Right lobe of liver (tissue), 6 donors: Measurements from ENCODE around the gene CTAGE1. TPM values are rescaled to one million over a fixed set of nuclear protein-coding genes. Genes with fewer than 3 reads are reported as not detected.
"Not testable (repeated sequence)": the region's sequence is repeated elsewhere in the genome, so short reads cannot be mapped to it uniquely, and the experiment has no call there.

Experiments
- ATAC-seq, 4 donors: fragments of 200-7000 bp; cut with Tn5 transposase; one replicate each; pipeline ENCODE4 v1.9.1; 2020; ENCODE audit warnings: mild to moderate bottlenecking in 4 of 4, moderate library complexity in 4 of 4
- DNase-seq, 3 donors: peaks; one replicate each; pipeline ENCODE4 v3.0.0-alpha.2; 2020
- H3K27ac ChIP-seq, 3 donors: fragments of 200-600 bp; one replicate each; pipeline ENCODE4 v1.8.0; 2022
- H3K27me3 ChIP-seq, 2 donors: fragments of 200-600 bp; one replicate each; pipeline ENCODE4 v1.8.0; 2022
- H3K36me3 ChIP-seq, 4 donors: fragments of 200-600 bp; sonication (generic) in 1 of 4; one replicate each; pipeline versions ENCODE4 v1.5.1 to v1.8.0; 2017 to 2022; ENCODE audit warnings: control low read depth in 1 of 4
- H3K4me1 ChIP-seq, 4 donors: fragments of 200-600 bp; sonication (generic) in 1 of 4; one replicate each; pipeline versions ENCODE4 v1.5.1 to v1.8.0; 2017 to 2022; ENCODE audit warnings: control low read depth in 1 of 4
- H3K4me3 ChIP-seq, 3 donors: fragments of 200-600 bp; one replicate each; pipeline ENCODE4 v1.8.0; 2022
- H3K9me3 ChIP-seq, 4 donors: fragments of 200-600 bp; sonication (generic) in 1 of 4; one replicate each; pipeline versions ENCODE4 v1.5.1 to v1.8.0; 2017 to 2022; ENCODE audit warnings: control low read depth in 1 of 4
- POLR2A ChIP-seq: fragments of 450-650 bp; IDR thresholded peaks from one replicate; pipeline ENCODE4 v1.6.1; 2017; ENCODE audit warnings: antibody characterized with exemption, mild to moderate bottlenecking
- WGBS: methylation state at CpG from one replicate; pipeline ENCODE4 v1.1.6; 2018; ENCODE audit warnings: low coverage, low lambda C conversion rate; ENCODE audit not compliant: insufficient coverage; ENCODE audit errors: missing lambda C conversion rate; 5-methylcytosine and 5-hydroxymethylcytosine counted together
- intact Hi-C, 2 donors: fragments of 100-400 bp; cut with DNase I; formaldehyde crosslinking; loops; one replicate each; pipeline versions ENCODE4 v1.11.2 to v1.14.1; 2022
- total RNA-seq, 6 experiments: library from RNA; depleted of rRNA in 2 of 6; stranded (reverse); fragments of >200 nt in 2 of 6; fragmentation: NEBNext Ultra II Directional in 3 of 6; extraction: Animal tissue kit (Norgen Biotek cat#: 25700) in 3 of 6; gene quantifications; one replicate each; pipeline versions ENCODE4 v1.1.0 to v1.2.4, GENCODE V29; 2016 to 2023
- TF ChIP-seq, protein P1 (sequence below), 4 donors: fragments of 200-600 bp in 3 of 4; fragments of 450-650 bp in 1 of 4; IDR thresholded peaks; one replicate each; pipeline versions ENCODE4 v1.5.1 to v1.8.0; 2016 to 2022; ENCODE audit warnings: antibody characterized with exemption in 4 of 4, mild to moderate bottlenecking in 2 of 4
- donor health status: DM: no; HTN: yes; CAD: no.
- donor health status: DM: no; HTN: no; CAD: no.
- donor health status: DM: no; HTN: no; CAD: no.
- donor health status: DM: no; HTN: yes; CAD: no.
- donor health status: DM: no; HTN: yes; CAD: no.

Gene CTAGE1
- total RNA-seq, 6 experiments from 2014 or later = not detected

DNA sequence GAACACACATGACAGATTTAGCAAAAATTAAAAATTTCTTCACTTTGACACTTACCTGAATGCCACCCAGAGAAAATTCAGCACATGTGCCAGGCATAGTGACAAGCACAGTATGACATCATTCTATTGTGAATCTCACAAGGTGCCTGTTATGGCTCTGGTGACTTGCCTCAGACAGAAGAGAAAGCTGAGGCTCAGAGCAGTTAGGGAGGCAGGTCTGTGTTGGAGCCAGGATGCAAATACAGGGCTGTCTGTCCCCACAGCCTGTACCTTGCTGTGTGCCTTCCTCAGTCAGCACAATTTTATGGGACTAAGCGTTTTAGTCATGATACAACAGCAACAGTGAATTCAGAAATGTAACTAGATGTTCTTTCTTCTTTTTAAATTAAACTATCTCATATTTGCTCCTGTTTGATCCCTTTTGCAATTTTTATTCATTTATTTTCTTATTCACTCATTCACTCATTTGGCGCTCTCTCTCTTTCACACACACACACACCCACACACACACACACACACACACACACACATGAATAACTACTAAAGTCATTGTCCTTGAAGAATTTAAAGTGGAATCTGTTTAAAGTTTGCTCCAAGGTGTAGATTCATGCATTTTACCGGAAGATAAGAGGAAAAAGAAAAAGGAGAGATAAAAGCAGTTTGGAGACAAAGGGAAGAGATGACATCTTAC is 37.9 kb upstream of the CTAGE1 start:
- Histone ChIP-seq H3K4me1 (peaks cover 0 to 20% (median 4%) of the 10 kb centered on the region in 4 donors), H3K4me3 (no peak overlapping the region), H3K27me3 (no peaks in the 10 kb centered on the region), H3K36me3 (no peaks in the 10 kb centered on the region), H3K27ac (no peak overlapping the region), H3K9me3 (no peaks in the 10 kb centered on the region)
- intact Hi-C loops = no loop called here
- no peak for TF ChIP-seq POLR2A
- TF ChIP-seq, protein P1, sequence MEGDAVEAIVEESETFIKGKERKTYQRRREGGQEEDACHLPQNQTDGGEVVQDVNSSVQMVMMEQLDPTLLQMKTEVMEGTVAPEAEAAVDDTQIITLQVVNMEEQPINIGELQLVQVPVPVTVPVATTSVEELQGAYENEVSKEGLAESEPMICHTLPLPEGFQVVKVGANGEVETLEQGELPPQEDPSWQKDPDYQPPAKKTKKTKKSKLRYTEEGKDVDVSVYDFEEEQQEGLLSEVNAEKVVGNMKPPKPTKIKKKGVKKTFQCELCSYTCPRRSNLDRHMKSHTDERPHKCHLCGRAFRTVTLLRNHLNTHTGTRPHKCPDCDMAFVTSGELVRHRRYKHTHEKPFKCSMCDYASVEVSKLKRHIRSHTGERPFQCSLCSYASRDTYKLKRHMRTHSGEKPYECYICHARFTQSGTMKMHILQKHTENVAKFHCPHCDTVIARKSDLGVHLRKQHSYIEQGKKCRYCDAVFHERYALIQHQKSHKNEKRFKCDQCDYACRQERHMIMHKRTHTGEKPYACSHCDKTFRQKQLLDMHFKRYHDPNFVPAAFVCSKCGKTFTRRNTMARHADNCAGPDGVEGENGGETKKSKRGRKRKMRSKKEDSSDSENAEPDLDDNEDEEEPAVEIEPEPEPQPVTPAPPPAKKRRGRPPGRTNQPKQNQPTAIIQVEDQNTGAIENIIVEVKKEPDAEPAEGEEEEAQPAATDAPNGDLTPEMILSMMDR (IDR thresholded peaks at IDR 0.05) = no peak
- DNase-seq (no peak), ATAC-seq (peak in 3 of 4 donors; percentile 23 to 61 (median 34))
- 74% methylated on average over 3 of the region's 3 CpGs for WGBS

DNA sequence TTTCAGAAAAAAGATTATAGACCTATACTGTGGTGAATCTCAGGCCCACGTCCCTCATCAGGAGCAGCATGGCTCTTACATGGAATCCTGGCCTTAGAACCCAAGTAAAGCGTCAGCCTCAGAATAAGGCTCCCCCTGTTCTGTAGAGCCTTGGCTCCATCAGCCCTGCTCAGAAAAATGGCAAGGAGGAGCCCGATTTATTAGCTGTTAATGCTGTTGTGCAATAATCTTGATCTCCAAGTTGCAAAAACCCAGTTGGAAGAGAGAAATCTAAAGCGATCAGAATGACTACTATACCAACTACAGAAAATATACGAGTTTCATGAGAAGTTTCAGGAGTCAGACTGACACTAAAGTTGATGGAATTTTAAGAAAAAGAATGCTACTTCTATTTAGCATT is 35.6 kb upstream of the CTAGE1 start:
- Histone ChIP-seq H3K27me3 (no peaks in the 10 kb centered on the region), H3K9me3 (no peaks in the 10 kb centered on the region), H3K4me1 (peaks cover 0 to 22% (median 4%) of the 10 kb centered on the region in 4 donors), H3K36me3 (no peaks in the 10 kb centered on the region), H3K4me3 (no peak overlapping the region), H3K27ac (no peak overlapping the region)
- 60% methylated on average over 4 of the region's 5 CpGs for WGBS
- DNase-seq = no peak
- intact Hi-C loops = no loop called here
- TF ChIP-seq POLR2A = no peak
- TF ChIP-seq, protein P1 (IDR thresholded peaks at IDR 0.05) = no peak
- ATAC-seq = no peak

- ATAC-seq = peak; percentile 11 to 65 (median 48)
- Histone ChIP-seq H3K4me3 (peak overlapping the region in 2 of 3 donors; percentile 25 to 26), H3K36me3 (no peaks in the 10 kb centered on the region), H3K9me3 (no peaks in the 10 kb centered on the region), H3K4me1 (peaks cover 0 to 32% (median 4%) of the 10 kb centered on the region in 4 donors), H3K27ac (peak overlapping the region in 2 of 3 donors; percentile 79 to 81), H3K27me3 (no peaks in the 10 kb centered on the region)
- 17% methylated on average over 7 of the region's 8 CpGs for WGBS
- TF ChIP-seq, protein P1 (IDR thresholded peaks at IDR 0.05) = no peak
- no peak for TF ChIP-seq POLR2A
- DNase-seq = no peak
- intact Hi-C loops = no loop called here
Measured at GRCh38 chr18:22452226-22452668, 34.5 kb upstream of the CTAGE1 start.

GRCh38 chr18:22451796-22452195 is 34.1 kb upstream of the CTAGE1 start:
- no peaks in the 10 kb centered on the region for H3K36me3 ChIP-seq
- ATAC-seq (peak; percentile 12 to 70 (median 63)), DNase-seq (peak in 1 of 3 donors; percentile 58)
- H3K4me3 ChIP-seq = peak overlapping the region in 2 of 3 donors; percentile 25 to 26
- intact Hi-C loops = no loop called here
- peaks cover 0 to 33% (median 4%) of the 10 kb centered on the region in 4 donors for H3K4me1 ChIP-seq
- peak overlapping the region in 2 of 3 donors; percentile 79 to 81 for H3K27ac ChIP-seq
- no peaks in the 10 kb centered on the region for H3K27me3 ChIP-seq
- H3K9me3 ChIP-seq = no peaks in the 10 kb centered on the region
- no peak for TF ChIP-seq POLR2A
- TF ChIP-seq, protein P1 (IDR thresholded peaks at IDR 0.05) = no peak
- 24% methylated on average over 7 of the region's 7 CpGs for WGBS

DNA sequence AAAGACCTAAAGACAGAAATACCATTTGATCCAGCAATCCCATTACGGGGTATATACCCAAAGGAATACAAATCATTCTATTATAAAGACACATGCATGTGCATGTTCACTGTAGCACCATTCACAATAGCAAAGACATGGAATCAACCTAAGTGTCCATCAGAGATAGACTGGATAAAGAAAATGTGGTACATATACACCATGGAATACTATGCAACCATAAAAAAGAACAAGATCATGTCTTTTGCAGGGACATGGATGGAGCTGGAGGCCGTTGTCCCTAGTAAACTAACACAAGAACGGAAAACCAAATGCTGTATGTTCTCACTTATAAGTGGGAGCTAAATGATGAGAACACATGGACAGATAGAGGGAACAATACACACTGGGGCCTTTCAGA is 33.1 kb upstream of the CTAGE1 start:
- WGBS = 86% methylated on average over 2 of the region's 3 CpGs
- H3K27me3 ChIP-seq, DNase-seq, H3K9me3 ChIP-seq, H3K36me3 ChIP-seq, ATAC-seq, intact Hi-C loops, H3K4me3 ChIP-seq, H3K27ac ChIP-seq: not testable (repeated sequence)
- H3K4me1 ChIP-seq = peaks cover 0 to 33% (median 4%) of the 10 kb centered on the region in 4 donors

GRCh38 chr18:22450318-22450717 is 32.6 kb upstream of the CTAGE1 start:
- intact Hi-C loops = not testable (repeated sequence)
- 50% methylated on average over 1 of the region's 1 CpG for WGBS

DNA sequence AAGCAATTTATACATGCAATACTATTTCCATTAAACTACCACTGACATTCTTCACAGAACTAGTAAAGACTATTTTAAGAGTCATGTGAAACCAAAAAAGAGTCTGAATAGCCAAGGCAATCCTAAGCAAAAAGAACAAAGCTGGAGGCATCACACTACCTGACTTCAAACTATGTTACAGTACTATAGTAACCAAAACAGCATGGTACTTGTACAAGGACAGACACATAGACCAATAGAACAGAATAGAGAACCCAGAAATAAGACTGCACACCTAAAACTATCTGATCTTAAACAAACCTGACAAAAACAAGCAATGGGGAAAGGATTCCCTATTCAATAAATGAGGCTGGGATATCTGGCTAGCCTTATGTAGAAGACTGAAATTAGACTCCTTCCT is 32.0 kb upstream of the CTAGE1 start:
- H3K36me3 ChIP-seq, H3K4me3 ChIP-seq, H3K9me3 ChIP-seq, ATAC-seq, H3K27me3 ChIP-seq, intact Hi-C loops, DNase-seq, H3K27ac ChIP-seq: not testable (repeated sequence)
- peaks cover 0 to 24% (median 4%) of the 10 kb centered on the region in 4 donors for H3K4me1 ChIP-seq

More at GRCh38 chr18:22450318-22450717, 32.6 kb upstream of the CTAGE1 start:
- DNase-seq, H3K27ac ChIP-seq, ATAC-seq, H3K36me3 ChIP-seq, H3K4me3 ChIP-seq, H3K27me3 ChIP-seq, H3K9me3 ChIP-seq: not testable (repeated sequence)
- H3K4me1 ChIP-seq = peaks cover 0 to 30% (median 4%) of the 10 kb centered on the region in 4 donors
